GM18867 (cell line): ENCODE results near the gene TMEM187.

ENCODE experiments used
- ATAC-seq: cut with Tn5 transposase; IDR thresholded peaks from one replicate; pipeline ENCODE4 v1.9.1; 2021; ENCODE audit warnings: mild to moderate bottlenecking, moderate library complexity; ENCODE audit not compliant: unreplicated experiment

Gene TMEM187

DNA sequence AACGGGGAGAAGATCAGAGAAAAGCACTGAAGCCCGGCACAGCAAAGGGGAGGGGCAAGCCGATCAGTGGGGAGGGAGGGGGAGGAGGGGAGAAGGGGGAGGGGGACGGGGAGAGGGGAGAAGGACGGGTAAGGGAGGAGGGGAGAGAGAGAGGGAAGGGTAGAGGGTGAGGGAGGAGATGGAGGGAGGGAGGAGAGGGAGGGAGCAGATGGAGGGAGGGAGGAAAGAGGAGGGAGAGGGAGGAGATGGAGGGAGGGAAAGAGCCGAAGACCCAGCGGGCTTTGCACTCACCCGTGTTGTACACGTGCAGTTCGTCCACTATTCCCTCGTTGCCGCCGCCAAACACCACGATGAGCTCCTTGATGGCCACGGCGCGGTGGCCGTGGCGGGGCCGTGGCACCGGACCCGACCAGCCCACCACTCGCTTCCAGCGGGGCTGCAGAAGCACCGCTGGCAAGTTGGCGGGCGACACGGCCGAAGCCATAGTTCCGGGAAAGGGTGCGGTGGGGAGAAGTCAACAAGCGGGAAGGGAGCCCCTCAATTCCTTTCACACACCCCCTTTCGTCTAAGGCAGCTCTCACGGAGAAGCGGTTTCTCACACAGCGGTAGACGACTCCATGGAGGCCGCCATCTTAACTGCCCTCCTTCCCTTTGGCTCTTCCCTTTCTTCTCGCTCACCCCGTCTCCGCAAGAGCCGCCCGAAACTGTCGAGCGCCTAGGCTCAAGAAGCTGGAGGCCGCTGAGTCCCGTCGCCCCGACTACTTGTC is 2.0 kb upstream of the TMEM187 start:
- ATAC-seq = peak; percentile 3

DNA sequence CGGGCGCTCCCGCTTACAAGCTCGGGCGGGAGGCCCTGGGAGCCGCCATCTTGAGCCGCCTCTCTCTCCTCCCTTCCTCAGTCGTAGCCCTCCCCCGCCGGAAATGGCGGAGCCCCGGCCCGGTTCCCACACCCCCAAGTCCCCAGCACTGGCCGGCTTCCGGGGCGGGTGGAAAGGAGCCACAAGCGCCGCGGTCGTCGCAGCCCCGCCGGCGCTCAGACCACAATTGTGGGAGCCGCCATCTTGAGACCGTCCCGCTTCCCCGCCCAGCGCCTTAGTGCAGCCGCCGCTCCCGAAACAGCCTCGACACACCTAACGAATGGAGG is 1.5 kb upstream of the TMEM187 start:
- ATAC-seq = peak; percentile 44

DNA sequence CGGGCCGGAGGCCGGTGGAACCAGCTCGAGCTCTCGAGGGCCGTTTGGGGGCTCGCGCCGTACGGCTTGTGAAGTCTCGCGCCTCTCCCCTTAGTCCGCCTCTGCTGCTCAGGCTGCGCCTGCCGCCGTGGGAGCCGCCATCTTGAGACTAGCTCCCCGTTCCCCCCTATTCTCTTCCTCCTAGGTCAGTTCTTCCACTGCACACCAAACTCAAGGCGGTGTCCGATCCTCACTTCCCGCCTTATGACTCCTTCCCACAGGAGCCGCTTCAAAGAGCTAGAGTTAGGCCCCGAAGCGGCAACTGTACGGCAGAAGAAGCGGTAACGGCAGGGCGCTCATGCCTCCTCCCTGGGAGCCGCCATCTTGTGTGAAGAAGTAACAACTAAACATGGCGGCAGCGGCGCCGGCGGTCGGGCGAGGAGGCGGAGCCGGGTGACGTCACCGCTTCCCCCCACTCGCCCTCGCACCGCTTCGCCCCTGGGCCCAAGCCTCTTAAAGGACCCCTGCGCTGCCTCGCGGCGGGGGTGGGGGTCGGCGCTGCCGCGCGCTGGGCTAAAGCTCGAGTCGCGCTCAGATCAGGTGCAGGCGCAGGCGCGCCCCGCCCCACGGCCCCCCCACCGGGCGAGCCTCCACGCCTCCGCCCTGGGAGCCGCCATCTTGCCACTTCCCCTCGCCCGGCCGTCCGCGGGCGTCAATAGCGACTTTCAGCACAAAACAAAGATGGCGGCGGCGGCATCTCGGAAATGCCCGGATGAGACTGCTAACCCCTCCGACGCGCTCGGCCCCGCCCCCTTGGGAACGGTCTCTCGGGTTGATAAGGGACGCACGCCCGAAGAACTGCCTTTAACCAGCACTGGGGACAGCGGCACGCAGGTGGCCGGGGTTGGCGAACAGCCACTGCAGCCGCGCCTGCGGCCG is 845 bp upstream of the TMEM187 start, which contains the start of gene HCFC1:
HCFC1 (minus strand) TSS at position 369 of the 918 bp plus-strand sequence. CDS start 978 bp downstream, outside the sequence.
- peak; percentile 51 for ATAC-seq

DNA sequence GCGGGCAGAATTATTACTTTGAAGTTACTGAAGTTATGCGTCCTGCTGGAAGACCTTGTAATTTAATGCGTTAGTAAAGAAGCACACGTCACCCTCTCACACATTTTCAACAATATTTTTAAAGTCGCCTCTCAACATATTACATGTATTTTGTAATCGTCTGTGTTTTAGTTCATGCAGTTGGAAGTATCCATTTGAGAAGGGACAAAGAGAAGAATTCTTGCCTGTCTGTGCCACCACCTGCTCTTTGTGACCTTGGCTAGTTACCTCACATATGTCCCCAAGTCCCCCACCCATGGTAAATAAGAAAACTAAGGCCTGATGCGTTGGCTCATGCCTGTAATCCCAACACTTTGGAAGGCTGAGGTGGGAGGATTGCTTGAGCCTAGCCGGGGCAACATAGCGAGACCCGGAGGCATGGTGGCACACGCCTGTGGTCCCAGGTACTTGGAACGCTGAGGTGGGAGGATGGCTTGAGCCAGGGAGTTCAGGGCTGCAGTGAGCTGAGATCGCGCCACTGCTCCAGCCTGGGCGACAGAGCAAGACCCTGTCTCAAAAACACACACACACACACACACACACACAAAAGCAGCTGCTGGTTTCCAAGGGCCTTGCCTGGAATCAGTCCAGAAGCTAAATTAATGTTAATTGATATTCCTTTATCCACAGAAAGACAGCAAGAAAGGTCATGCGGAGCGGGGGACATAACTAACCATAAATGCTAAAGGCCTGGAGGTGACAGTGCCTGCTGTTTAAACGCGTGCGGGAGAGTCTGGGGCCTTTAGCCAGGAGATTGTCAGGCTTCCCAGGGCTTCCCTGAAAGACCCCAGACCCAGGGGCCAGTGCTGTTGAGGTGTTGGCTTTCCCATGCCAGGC is 811 bp downstream of the TMEM187 start:
- no peak for ATAC-seq

DNA sequence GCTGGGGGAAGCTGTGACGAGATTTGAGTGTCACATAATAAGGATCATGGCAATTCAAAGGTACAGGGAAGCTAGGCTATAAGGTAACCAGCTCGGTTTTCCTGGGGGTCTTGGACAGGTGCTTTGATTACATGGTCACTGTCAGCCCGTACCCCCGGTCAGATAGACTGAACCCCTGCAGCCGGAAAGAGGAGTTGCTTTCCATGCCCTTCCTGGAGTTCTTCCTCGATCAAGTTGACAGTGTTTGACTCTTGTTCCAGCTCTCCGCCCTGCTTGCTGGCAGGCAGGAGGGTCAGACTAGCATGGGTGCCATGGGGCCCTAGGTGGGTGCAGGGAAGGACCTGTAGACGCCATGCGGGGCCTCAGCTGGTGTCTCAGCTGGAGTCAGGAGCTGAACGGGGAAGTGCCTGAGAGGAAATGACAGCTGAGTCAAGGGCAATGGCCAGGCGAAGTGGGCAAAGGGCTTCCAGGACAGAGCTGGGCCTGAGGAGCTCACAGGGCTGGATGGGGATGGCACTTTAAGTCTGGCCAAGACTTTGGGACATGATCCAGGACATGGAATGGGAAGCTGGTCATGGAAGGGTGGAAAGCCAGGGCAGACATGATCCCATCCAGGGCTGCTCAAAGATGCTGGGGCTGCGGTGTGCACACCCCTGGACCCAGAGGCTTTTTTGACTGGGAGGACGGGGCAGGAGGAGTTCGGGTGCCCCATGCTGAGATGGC is 1.6 kb downstream of the TMEM187 start:
- ATAC-seq = no peak

DNA sequence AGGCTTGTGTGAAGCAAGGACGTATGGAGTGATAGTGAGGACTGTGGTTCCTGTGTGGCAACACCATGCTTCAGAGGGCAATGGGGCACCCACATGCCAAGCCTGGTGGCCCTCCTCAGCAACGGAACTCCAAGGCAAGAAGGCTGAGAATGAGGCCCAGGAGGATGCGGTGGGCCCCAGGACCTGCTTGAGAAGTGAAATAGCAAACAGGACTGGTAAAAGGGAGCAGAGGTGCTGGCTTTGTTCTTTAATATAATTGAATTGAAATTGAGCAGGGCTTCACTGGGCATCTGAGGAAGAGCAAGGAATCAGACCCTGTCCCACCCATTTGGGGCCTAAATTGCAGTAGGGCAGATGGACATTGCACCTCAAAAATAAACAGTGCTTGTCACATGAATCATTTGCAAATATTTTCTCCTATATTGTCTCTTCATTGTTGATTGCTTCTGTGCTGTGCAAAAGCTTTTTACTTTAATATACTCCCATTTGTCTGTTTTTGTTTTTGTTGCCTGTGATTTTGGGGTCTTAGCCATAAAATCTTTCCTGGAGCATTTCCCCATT is 2.3 kb downstream of the TMEM187 start:
- ATAC-seq = no peak

DNA sequence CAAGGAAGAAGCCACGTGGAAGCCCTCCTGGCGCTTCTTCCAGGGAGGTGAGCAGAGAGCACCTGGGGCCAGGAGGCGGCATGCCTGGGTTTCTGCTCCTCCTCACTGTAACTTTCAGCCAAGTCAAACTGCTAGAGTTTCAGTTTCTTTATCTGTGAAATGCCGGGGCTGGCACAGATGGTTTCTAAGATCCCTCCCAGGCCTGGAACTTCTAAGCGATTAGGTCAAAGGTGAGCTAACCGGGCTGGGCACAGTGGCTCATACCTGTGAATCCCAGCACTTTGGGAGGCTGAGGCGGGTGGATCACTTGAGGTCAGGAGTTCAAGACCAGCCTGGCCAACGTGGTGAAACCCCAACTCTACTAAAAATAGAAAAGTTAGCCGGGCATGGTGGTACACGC is 7.8 kb downstream of the TMEM187 start:
- peak; percentile 76 for ATAC-seq

DNA sequence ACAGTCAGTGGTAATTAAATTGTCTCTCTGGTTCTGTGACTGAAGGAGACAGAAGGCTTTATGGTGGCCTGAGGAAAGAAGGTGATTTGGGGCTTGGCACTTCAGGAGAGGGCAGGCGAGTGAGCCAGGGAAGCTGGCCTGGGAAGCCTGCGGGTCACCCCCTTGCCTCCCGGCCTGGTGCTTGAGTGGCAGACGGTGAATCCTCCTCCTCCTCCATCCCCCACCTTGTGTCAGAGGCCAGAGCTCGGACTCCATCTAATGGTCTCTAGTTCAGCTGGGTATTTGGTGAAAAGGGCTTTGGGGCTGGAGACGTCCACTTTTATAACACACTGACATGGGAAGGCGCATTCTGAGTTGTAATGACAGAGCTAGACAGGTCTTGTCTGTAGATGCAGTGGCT is 8.7 kb downstream of the TMEM187 start:
- no peak for ATAC-seq

DNA sequence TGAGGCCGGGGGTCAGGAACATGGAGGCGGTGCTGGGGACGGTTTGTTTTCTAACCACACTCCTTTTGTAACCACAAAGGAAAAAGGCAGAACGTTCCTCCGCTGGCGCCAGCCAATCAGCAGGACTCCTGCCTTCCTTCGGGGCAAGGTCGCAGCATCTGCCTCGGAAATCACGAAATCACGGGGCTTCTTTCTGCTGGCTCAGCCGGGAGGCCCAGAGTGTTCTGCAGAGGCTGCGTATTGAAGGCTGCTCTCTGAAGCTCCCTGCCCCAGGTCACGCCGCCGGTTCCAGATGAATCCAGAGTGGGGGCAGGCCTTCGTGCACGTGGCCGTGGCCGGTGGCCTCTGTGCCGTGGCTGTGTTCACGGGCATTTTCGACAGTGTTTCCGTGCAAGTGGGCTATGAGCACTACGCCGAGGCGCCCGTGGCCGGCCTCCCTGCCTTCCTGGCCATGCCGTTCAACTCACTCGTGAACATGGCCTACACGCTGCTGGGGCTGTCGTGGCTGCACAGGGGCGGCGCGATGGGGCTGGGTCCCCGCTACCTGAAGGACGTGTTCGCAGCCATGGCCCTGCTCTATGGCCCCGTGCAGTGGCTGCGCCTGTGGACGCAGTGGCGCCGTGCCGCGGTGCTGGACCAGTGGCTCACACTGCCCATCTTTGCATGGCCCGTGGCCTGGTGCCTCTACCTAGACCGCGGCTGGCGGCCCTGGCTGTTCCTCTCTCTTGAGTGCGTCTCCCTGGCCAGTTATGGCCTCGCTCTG is 9.4 kb downstream of the TMEM187 start:
- no peak for ATAC-seq

DNA sequence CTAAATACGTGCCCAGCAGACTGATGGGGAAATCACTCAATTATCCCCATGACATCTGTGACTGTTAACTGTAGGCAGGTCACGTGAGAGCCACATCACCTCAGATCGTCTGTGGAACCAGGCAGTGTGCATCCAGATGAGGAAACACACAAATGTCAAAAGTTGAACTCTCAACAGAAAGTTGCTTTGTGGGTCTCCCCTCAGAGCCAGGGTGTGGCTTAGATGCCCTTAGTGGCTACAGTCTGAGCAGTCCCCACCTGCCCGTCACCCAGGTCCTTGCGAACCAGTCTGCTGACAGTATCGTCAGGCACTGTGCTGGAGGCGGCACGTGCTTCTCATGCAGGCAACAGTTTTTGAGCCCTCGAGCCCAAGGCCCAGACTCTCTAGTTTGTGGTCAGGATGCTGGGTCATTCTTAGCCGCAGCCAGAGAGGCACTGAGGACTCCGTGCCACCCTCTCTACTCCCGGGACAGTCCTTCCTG is 10.8 kb downstream of the TMEM187 start:
- ATAC-seq = no peak

DNA sequence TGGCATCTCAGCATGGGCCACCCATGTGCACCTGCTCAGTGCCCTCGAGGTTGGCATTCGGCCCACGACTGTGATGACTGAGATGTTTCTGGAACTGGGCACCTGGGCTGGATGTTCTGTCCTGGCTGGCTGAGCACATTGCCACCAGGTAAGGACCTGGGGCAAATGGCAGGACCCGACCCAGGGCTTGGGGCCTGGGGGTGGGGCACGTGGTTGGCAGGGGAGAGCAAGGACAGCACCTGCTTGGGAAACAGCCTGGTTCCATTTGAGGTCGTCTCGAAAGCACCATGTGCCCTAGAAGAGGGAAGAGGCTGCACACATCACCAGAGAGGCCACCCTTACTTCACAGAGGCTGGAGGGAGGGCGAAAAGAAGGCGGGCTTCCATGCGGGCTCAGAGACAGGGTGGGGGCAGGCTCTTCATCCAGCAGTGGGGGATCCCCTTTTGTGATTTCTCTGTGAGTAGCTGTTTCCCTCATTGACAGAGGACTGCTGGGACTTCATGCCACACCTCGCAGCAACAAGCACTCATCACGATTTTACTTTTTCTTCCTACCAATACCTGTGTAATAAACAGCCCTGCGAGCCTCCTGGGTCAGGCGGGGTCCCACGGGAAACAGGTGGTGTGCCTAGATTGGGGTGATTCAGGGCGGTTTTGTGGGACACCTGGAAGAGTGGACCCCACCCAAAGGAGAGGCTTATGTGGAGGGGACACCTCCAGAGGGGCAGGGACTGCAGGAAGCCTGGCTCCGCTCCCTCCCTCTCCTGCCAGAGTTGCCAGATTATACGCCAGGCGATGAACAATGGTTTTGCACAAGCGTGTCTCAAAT is 12.0 kb downstream of the TMEM187 start:
- ATAC-seq = no peak

DNA sequence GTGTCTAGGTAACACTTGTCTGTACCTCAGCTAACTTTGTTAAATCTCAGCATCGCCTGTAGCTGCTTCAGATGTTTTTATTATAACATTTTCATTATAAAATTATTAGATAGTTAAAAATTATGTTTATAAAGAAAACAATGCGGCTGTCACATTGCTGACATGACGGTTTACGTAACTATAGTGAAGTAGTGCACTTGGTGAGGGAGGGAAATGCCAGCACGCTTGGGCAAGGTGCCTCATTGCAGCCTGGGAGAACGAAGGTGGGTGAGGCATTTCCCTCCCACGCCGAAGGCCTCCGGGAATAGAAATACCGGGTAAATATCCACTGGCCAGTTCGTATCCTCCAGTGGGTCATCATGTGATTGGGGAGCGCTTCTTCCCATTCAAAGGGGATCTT is 15.9 kb downstream of the TMEM187 start:
- no peak for ATAC-seq

DNA sequence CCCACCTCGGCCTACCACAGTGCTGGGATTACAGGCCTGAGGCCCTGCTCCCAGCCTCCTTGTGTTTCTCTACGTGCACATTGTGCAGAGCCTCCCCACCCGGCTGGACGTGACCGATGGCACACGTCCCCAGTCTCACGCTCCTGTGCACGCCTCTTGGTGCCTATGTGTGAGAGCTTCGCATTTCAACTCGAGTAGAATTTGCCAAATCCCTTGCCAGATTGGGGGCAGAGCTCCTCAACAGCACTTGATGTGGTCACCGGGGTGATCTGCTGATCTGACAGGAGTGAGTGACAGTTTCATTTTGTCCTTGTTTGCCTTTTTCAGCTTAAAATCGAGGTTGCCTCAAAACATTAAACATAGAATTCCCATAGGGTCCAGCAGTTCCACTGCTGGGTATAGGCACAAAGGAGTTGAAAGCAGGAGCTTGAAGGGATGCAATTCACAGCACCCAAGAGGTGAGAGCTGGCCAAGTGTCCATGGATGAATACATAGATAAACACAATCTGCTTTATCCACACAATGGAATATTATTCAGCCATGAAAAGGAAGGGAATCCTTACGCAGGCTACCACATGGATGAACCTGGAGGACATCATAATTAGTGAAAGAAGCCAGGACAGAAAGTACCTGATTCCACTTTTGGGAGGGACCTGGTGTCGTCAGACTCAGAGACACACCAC is 17.6 kb downstream of the TMEM187 start:
- ATAC-seq = no peak

DNA sequence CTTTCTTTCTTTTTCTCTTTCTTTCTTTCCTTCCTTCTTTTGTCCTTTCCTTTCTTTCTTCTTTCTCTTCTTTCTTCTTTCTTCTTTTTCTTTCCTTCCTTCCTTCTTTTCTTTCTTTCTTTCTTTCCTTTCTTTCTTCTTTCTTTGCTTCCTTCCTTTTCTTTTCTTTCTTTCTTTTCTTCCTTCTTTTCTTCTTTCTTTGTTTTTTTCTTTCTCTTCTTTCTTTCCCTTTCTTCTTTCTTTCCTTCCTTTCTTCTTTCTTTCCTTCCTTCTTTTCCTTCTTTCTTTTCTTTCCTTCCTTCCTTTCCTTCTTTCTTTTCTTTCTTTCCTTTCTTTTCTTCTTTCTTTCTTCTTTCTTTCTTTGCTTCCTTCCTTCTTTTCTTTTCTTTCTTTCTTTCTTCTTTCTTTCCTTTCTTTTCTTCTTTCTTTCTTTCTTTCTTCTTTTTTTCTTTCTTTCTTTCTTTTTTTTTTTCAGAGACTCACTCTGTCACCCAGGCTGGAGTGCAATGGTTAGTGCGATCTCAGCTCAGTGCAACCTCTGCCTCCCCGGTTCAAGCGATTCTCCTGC is 18.5 kb downstream of the TMEM187 start:
- ATAC-seq = no peak

DNA sequence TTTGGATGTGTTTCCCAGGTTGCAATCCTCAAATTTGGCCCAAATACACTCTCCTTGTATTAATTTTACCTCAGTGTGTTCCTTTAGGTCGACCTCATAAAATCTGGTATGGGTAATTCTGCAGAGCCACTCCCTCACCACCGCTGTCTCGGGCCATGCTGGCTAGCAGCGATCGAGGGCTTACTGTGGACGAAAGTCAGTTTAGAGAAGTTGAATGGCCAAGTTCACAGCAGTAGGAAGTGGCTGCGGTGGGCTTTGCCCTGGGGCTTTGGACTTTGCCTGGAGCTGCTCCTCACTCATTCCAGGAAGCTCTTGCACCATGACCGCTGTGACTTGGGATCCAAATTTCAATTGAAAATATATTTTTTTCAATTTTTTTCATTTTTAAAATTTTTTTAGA is 19.6 kb downstream of the TMEM187 start:
- no peak for ATAC-seq

DNA sequence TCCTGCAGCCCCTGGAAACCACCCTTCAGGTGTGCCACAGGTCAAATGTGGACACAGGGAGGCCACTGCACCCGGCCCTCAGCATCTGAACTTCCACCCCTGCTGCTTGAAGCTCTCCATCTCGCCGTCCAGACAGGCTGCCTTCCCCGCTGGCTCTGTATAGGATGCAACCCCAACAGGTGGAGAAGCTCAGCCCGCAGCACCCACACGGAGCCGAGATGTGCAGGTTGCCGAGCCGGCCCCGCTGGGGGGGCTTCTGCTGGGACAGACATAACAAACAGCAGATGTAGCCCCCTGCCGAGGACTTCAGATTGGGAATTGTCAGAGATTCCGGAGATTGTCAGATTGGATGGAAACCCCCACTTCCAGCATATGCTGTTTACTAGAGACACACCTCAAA is 20.5 kb downstream of the TMEM187 start:
- ATAC-seq = no peak

DNA sequence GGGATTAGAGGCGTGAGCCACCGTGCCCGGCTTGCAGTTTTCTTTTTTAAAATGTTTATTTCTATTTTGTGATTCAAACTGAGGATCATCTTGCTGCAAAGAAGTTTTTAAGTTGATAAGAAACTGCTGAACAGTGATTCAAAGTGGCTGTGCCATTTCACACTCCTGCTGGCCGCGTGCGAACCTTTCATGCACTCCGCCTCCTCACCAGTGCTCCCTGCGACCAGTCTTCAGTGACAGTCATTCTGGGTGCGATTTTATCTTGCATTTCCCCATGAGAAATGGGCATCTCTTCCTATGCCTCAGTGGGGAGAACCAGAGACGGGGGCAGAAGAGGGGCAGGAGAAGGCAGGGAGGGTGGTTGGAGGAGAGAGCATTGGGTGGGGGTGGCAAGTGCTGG is 21.4 kb downstream of the TMEM187 start:
- no peak for ATAC-seq
